GM10248 (cell line): Measurements from ENCODE around the gene TEX29.

Experiments used
- CTCF ChIA-PET: fragments of 300-600 bp; sonication (Branson Sonifier 250); formaldehyde crosslinking; extraction: SDS; loops from one replicate; lab custom pipeline; 2021; ENCODE audit warnings: antibody characterized with exemption; lab: Yijun Ruan, JAX
- POLR2A ChIA-PET: fragments of 350-650 bp; sonication (Branson Sonifier 250); formaldehyde crosslinking; extraction: SDS; loops from one replicate; lab custom pipeline; 2020; ENCODE audit warnings: antibody characterized with exemption; lab: Yijun Ruan, JAX
- DNase-seq: peaks from one replicate; pipeline ENCODE4 v3.0.0; 2012; ENCODE audit errors: extremely low spot score
- TF ChIP-seq, protein P1 (sequence below): IDR thresholded peaks from 2 replicates; pipeline ENCODE4 v1.5.1; 2012; ENCODE audit warnings: mild to moderate bottlenecking, low read depth; ENCODE audit errors: extremely low read depth, missing control alignments, control extremely low read depth

The TEX29 gene

DNA sequence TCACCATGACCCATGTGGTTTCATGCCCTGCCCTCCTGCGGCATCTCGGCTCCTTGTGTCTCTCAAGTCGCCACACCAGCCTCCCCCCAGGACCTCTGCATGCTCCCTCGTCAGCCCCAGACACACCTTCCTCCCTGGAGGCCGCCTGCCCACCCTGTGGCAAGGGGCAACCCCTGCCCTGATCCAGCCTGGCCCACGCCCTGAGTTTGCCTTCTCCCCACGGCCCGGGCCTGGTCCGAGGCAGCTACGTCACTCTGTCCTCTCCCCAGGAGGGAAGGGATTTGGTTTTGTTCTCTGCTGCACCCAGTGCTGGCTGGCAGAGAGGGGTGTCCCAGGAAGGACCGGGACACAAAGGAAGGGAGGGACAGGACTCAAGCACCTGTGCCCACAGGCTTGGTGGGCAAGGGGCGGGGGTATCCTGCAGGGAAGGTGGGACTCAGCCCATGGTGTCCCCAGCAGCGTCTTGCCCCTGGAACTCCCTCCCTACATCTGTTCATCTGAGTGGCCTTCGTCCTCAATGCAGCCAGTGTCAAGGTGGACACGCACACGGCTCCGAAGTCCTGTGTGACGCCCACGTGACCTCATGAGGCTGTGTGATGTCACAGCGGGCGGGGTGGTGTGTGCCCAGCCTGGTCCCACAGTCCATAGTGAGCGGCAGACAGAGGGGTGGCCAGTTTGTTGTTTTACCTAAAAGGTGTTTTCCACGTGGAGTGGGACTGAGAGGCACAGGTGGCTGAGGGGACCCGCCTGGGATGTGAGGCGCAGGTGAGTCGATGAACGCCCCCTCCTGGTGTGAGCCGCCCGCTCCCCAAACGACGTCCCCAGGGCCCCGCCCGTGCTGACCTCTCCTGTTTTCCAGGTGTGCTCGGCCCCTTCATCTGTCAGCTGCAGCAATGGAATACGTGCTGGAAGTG, at the start of gene TEX29:
Gene TEX29, plus strand, starts transcription at position 645 of the 914 bp plus-strand sequence. Its CDS starts 249 bp downstream, at position 894.
- ChIA-PET POLR2A (no interaction called here), CTCF (no interaction called here)
- DNase-seq, result no peak
- TF ChIP-seq, protein P1, sequence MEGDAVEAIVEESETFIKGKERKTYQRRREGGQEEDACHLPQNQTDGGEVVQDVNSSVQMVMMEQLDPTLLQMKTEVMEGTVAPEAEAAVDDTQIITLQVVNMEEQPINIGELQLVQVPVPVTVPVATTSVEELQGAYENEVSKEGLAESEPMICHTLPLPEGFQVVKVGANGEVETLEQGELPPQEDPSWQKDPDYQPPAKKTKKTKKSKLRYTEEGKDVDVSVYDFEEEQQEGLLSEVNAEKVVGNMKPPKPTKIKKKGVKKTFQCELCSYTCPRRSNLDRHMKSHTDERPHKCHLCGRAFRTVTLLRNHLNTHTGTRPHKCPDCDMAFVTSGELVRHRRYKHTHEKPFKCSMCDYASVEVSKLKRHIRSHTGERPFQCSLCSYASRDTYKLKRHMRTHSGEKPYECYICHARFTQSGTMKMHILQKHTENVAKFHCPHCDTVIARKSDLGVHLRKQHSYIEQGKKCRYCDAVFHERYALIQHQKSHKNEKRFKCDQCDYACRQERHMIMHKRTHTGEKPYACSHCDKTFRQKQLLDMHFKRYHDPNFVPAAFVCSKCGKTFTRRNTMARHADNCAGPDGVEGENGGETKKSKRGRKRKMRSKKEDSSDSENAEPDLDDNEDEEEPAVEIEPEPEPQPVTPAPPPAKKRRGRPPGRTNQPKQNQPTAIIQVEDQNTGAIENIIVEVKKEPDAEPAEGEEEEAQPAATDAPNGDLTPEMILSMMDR, result no peak

DNA sequence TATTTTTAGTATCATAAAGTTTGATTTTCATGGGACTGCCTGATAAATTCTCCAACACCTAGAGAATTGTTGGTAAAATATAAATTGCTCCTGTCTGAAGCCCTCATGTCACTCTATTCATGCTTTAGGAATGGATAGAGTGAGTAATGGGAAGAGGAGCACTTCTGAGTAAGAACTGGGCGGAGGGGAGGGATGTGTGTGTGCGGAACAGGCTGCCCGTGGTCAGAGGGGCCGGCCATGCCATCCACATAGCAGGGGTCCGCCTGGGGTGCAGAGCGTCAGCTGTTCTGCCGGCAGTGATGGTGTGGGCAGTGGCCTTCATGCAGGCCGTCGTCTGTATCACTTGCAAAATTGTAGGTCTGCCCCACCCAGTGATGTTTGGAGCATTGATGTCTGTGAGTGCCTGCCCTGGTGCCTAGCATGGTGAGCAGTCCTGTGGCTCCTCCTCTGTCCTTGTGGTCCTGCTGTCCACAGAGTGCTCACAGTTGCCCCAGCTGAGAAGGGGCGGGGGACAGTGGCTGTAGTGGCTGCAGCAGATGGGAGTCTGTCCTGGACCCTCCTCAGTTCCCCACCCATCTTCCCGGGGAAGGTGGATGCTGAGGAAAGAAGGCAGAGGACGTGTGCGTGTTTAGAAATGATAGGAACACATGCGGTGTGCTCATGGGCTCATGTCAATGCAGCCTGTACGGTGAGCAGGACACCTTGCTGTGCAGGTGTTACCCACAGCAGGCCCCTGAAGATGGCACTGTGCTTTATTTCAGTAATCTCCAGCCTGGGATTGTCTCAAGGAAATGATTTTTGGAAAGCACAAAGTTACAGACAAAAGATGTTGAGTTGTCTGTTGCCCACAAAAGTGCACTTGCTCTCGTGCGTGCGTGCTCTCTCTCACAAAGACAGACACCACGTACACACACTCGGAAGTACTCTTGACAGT, 49.4 kb upstream of the TEX29 start:
- POLR2A ChIA-PET, result no interaction called here
- CTCF ChIA-PET, result no interaction called here

DNA sequence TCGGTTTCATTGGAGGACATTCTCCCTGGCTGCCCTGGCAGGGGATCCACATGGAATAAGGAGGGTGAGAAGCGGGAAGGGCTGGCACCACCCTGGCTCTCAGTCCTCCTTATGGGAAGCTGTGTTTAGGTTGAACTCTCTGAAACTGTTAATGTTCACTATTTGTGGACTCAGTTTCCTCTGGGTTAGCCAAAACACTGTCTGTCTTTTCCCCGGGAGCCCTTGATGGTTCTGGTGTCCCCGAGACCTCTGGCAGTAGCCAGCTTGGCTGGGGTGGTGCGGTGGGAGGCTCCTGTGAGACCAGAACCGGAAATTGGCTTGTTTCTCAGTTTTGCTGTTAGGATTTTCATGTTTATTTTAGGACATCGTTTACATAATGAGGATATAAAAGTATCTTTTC, 48.3 kb upstream of the TEX29 start:
- TF ChIP-seq, protein P1, result no peak
- CTCF ChIA-PET, result no interaction called here
- DNase-seq, result no peak
- POLR2A ChIA-PET, result no interaction called here

More for the DNA sequence above, 49.4 kb upstream of the TEX29 start:
- TF ChIP-seq, protein P1, result no peak
- DNase-seq, result no peak

DNA sequence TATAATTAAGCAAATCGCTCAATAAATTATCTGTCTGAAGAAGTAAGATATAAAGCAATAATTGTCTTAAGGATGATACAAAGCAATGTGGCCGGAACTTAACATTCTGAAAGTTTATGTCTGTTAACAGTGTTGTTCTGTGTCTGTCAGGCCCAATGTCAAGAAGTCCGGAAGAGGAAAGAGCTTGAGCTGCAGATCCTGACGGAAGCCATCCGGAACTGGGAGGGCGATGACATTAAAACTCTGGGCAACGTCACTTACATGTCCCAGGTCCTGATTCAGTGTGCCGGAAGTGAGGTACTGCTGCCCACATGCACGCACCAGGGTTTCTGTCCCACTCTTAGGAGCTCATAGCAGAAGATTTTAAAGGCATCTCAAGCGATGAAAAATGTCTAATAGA, 45.1 kb upstream of the TEX29 start:
- TF ChIP-seq, protein P1, result no peak
- CTCF ChIA-PET, result interaction anchor here (0.8 to 1.2 kb wide), 2 partner anchors 10 to 15 kb away, joined by 3 to 4 read pairs; no protein-coding TSS in a partner anchor

DNA sequence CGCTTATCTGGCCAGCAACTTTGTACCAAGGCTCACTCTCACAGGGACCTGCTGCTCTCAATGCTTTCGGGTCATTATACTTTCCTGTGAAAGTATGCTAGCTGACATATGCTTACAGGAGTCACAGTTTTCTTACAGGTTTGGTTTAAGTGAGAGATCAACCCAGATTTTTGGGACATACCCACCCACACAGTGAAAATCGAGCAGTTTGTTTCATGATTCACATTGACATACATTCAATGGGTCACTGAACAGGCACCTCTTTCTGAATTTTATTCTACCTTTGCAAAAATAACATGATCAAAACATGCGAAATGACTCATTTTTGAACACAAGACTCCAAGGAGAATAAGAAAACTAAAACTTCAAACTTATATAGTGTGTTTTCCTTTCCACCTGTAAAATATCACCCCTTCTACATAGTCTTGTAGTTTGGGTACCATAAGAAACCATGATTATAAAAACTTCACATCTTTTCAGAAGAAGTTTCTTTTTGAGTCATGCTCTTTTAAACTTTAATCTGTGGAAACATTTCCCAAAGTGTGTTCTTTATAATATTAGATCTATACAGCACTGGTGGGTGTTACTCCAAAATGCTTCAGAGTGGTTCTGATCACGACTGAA, 44.3 kb upstream of the TEX29 start:
- no peak for DNase-seq
- POLR2A ChIA-PET, result no interaction called here
- TF ChIP-seq, protein P1, result no peak
- CTCF ChIA-PET, result interaction anchor here (0.8 to 1.2 kb wide), 3 partner anchors 9 to 16 kb away, joined by 3 to 4 read pairs (median 3); no protein-coding TSS in a partner anchor

More for the DNA sequence above, 45.1 kb upstream of the TEX29 start:
- no peak for DNase-seq
- POLR2A ChIA-PET, result no interaction called here
